HepG2 (cell line): ENCODE results near the gene TMEM198.

Experiments used
- ESRRA ChIP-seq: sonication (generic); formaldehyde crosslinking; IDR thresholded peaks from 2 replicates; pipeline ENCODE4 v1.5.1; 2020; ENCODE audit warnings: mild to moderate bottlenecking, low read depth, missing genetic modification reagents
- ETV6 ChIP-seq: sonication (generic); formaldehyde crosslinking; conservative IDR thresholded peaks from 2 replicates; pipeline ENCODE4 v1.4.0; 2020; ENCODE audit warnings: missing genetic modification reagents
- MYC ChIP-seq: sonication (generic); formaldehyde crosslinking; IDR thresholded peaks from 2 replicates; pipeline ENCODE4 v1.9.0; 2021; ENCODE audit warnings: missing genetic modification reagents, borderline replicate concordance
- RAD51 ChIP-seq: fragments of 450-650 bp; IDR thresholded peaks from 2 replicates; pipeline ENCODE4 v1.6.1; 2016; ENCODE audit warnings: borderline replicate concordance
- SIN3A ChIP-seq: IDR thresholded peaks from 2 replicates; pipeline ENCODE4 v1.6.1; 2011; ENCODE audit warnings: low read depth, mild to moderate bottlenecking, control low read depth, low read length, borderline replicate concordance
- SMAD1 ChIP-seq: sonication (generic); formaldehyde crosslinking; IDR thresholded peaks from 2 replicates; pipeline ENCODE4 v1.4.0; 2020; ENCODE audit warnings: missing genetic modification reagents, low read depth, mild to moderate bottlenecking, borderline replicate concordance
- SMC3 ChIP-seq: IDR thresholded peaks from 2 replicates; pipeline ENCODE4 v1.6.1; 2011; ENCODE audit warnings: low read length, improper control_type of control experiment
- SPEN ChIP-seq: sonication (generic); formaldehyde crosslinking; IDR thresholded peaks from 2 replicates; pipeline ENCODE4 v1.5.1; 2020; ENCODE audit warnings: low read depth, mild to moderate bottlenecking, missing genetic modification reagents
- ZBTB21 ChIP-seq: sonication (generic); formaldehyde crosslinking; IDR thresholded peaks from 2 replicates; pipeline ENCODE4 v1.4.0; 2020; ENCODE audit warnings: missing genetic modification reagents
- ZFP37 ChIP-seq: sonication (generic); formaldehyde crosslinking; IDR thresholded peaks from 2 replicates; pipeline ENCODE4 v1.4.0; 2020; ENCODE audit warnings: missing genetic modification reagents, borderline replicate concordance
- ZNF589 ChIP-seq: sonication (generic); formaldehyde crosslinking; conservative IDR thresholded peaks from 2 replicates; pipeline ENCODE4 v1.8.0; 2022; ENCODE audit warnings: mild to moderate bottlenecking, moderate library complexity, missing genetic modification reagents
- ZNF761 ChIP-seq: sonication (generic); formaldehyde crosslinking; conservative IDR thresholded peaks from 2 replicates; pipeline ENCODE4 v1.4.0; 2020; ENCODE audit warnings: mild to moderate bottlenecking, missing genetic modification reagents
- TF ChIP-seq, protein P1 (sequence below): sonication (generic); formaldehyde crosslinking; IDR thresholded peaks from 2 replicates; pipeline ENCODE4 v1.5.0; 2020; ENCODE audit warnings: mild to moderate bottlenecking, missing genetic modification reagents, moderate library complexity
- TF ChIP-seq, protein P2 (sequence below): IDR thresholded peaks from 2 replicates; pipeline ENCODE4 v1.6.1; 2012; ENCODE audit warnings: inconsistent platforms

DNA sequence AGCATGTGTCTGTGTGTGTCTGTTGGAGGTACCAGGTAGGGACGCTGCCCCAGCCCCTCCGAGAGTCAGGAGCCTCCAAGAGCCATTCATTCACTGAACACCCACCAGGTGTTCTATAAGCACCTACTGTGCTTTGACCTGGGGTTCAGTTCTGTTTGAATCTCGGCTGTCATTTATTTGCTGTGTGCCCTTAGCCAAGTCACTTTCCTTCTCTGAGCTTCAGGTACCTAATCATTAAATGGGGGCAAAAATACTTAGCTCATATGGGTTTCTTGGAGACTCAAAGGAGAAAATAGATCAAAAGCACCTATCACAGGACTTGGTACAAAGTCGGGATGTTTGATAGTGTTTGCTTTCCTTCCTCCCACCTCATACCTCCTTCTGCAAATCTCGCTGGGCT is 16.4 kb upstream of the TMEM198 start:
- TF ChIP-seq SMAD1 (CRISPR knock-in tag) (no peak), ESRRA (CRISPR knock-in tag) (no peak), ZNF589 (CRISPR knock-in tag) (no peak), ETV6 (no peak), RAD51 (no peak), SIN3A (no peak), ZBTB21 (CRISPR knock-in tag) (no peak), ZFP37 (no peak), MYC (CRISPR knock-in tag) (no peak), SPEN (CRISPR knock-in tag) (no peak), ZNF761 (CRISPR knock-in tag) (no peak), SMC3 (no peak)
- TF ChIP-seq, protein P1, sequence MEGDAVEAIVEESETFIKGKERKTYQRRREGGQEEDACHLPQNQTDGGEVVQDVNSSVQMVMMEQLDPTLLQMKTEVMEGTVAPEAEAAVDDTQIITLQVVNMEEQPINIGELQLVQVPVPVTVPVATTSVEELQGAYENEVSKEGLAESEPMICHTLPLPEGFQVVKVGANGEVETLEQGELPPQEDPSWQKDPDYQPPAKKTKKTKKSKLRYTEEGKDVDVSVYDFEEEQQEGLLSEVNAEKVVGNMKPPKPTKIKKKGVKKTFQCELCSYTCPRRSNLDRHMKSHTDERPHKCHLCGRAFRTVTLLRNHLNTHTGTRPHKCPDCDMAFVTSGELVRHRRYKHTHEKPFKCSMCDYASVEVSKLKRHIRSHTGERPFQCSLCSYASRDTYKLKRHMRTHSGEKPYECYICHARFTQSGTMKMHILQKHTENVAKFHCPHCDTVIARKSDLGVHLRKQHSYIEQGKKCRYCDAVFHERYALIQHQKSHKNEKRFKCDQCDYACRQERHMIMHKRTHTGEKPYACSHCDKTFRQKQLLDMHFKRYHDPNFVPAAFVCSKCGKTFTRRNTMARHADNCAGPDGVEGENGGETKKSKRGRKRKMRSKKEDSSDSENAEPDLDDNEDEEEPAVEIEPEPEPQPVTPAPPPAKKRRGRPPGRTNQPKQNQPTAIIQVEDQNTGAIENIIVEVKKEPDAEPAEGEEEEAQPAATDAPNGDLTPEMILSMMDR (CRISPR knock-in tag), result no peak
- TF ChIP-seq, protein P2, sequence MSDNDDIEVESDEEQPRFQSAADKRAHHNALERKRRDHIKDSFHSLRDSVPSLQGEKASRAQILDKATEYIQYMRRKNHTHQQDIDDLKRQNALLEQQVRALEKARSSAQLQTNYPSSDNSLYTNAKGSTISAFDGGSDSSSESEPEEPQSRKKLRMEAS, result no peak
